OCI-LY7 (cell line): ENCODE data around the gene PIK3R1. TPM values are rescaled to one million over a fixed set of nuclear protein-coding genes. Genes with fewer than 3 reads are reported as not detected.

Source experiments
- BruUV-seq: library from RNA; stranded (reverse); fragments of 400-500 nt; replicated peaks from 2 replicates; lab custom pipeline; 2021; lab: Mats Ljungman, UMichigan
- CTCF ChIA-PET: fragments of 300-600 bp; sonication (Branson Sonifier 250); formaldehyde crosslinking; loops from one replicate; lab custom pipeline; 2022; ENCODE audit warnings: antibody characterized with exemption; ENCODE audit not compliant: unreplicated experiment; lab: Charles Lee
- POLR2A ChIA-PET: fragments of 300-600 bp; sonication (Branson Sonifier 250); formaldehyde crosslinking; loops from one replicate; lab custom pipeline; 2022; ENCODE audit warnings: antibody characterized with exemption; lab: Charles Lee
- DNase-seq: peaks from one replicate; pipeline ENCODE4 v3.0.0-alpha.2; 2015; ENCODE audit warnings: low spot score
- H2AFZ ChIP-seq: fragments of 200-600 bp; sonication (generic), shearing (Covaris generic); 2 replicates; pipeline ENCODE4 v1.6.1; 2014; ENCODE audit warnings: mild to moderate bottlenecking, antibody characterized with exemption, low read length, moderate library complexity
- H3K27ac ChIP-seq: fragments of 200-600 bp; sonication (generic); 2 replicates; pipeline ENCODE4 v1.5.1; 2014; ENCODE audit warnings: mixed run types, low read depth, mild to moderate bottlenecking, moderate library complexity, low read length, inconsistent platforms; ENCODE audit not compliant: poor library complexity, severe bottlenecking
- H3K36me3 ChIP-seq: fragments of 200-600 bp; sonication (generic); 2 replicates; pipeline ENCODE4 v1.6.1; 2014; ENCODE audit warnings: mild to moderate bottlenecking, antibody characterized with exemption, low read length, moderate library complexity, mixed read lengths; ENCODE audit not compliant: insufficient read depth
- H3K4me1 ChIP-seq: fragments of 200-600 bp; sonication (generic); 2 replicates; pipeline ENCODE4 v1.5.1; 2014; ENCODE audit warnings: mild to moderate bottlenecking, low read length; ENCODE audit not compliant: insufficient read depth, poor library complexity, severe bottlenecking
- H3K4me2 ChIP-seq: fragments of 200-600 bp; sonication (generic); 2 replicates; pipeline ENCODE4 v1.6.1; 2014; ENCODE audit warnings: mild to moderate bottlenecking, low read length
- H3K4me3 ChIP-seq: fragments of 200-600 bp; sonication (generic); 2 replicates; pipeline ENCODE4 v1.5.1; 2014; ENCODE audit warnings: mild to moderate bottlenecking, low read depth, low read length; ENCODE audit not compliant: poor library complexity, severe bottlenecking
- H3K79me2 ChIP-seq: fragments of 200-600 bp; sonication (generic); 2 replicates; pipeline ENCODE4 v1.6.1; 2016; ENCODE audit warnings: low read depth, mild to moderate bottlenecking, low read length, moderate library complexity, mixed read lengths; ENCODE audit not compliant: insufficient read depth
- H3K9me2 ChIP-seq: fragments of 200-600 bp; sonication (generic); 2 replicates; pipeline ENCODE4 v1.6.1; 2016; ENCODE audit warnings: mild to moderate bottlenecking, low read length, mixed read lengths; ENCODE audit not compliant: insufficient read depth
- H3K9me3 ChIP-seq: fragments of 200-600 bp; sonication (generic); 2 replicates; pipeline ENCODE4 v1.6.1; 2014; ENCODE audit warnings: mild to moderate bottlenecking, mixed run types, low read length, mixed read lengths
- H4K20me1 ChIP-seq: fragments of 200-600 bp; sonication (generic); 2 replicates; pipeline ENCODE4 v1.6.1; 2014; ENCODE audit warnings: mild to moderate bottlenecking, antibody characterized with exemption, low read length, moderate library complexity, mixed read lengths; ENCODE audit not compliant: insufficient read depth
- EZH2phosphoT487 ChIP-seq: fragments of 200-600 bp; sonication (generic); IDR thresholded peaks from 2 replicates; pipeline ENCODE4 v1.6.1; 2018; ENCODE audit warnings: low read depth, borderline replicate concordance, mild to moderate bottlenecking, mixed run types, antibody characterized with exemption, low read length, moderate library complexity, mixed read lengths
- intact Hi-C: fragments of 100-400 bp; cut with micrococcal nuclease; formaldehyde crosslinking; loops from one replicate; pipeline ENCODE4 v1.10.0; 2022; ENCODE audit not compliant: unreplicated experiment
- total RNA-seq, 2 experiments: library from RNA; depleted of rRNA in 1 of 2; stranded (reverse); fragments of >200 nt in 1 of 2; shearing (Covaris generic) in 1 of 2; gene quantifications; 2 replicates each; pipeline ENCODE4 v1.2.3, GENCODE V29; 2014 to 2022
- TF ChIP-seq, protein P1 (sequence below): fragments of 200-600 bp; sonication (generic); conservative IDR thresholded peaks from 2 replicates; pipeline ENCODE4 v1.5.1; 2014; ENCODE audit warnings: mild to moderate bottlenecking, antibody characterized with exemption, low read length, moderate library complexity, mixed read lengths

PIK3R1 gene
- total RNA-seq, 2 experiments from 2014 or later: 15.8 to 43.4 TPM

DNA sequence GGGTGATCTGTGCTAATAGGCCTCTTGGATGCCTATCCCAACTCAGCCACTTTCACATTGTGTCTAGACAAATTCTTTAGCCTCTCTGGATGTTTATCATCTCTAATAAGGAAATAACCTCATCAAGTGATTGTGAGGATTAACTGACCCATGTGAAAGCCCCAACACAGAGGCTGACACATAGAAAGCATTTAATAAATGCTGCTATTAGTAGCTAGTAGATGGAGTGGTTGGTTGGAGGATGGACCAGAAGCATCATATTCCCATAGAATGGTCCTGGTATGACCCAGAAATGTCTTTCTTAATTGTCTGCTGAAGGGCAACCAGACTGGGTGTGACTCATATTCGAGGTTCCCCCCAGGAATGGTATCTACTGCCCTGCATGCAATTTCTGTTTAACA is 124.4 kb downstream of the PIK3R1 start:
- DNase-seq: no peak
- H2AFZ ChIP-seq: no peak overlapping the region
- intact Hi-C loops: no loop called here
- no peaks in the 10 kb centered on the region for H3K36me3 ChIP-seq
- no TSS peak for BruUV-seq
- H3K9me3 ChIP-seq: no peaks in the 10 kb centered on the region
- TF ChIP-seq EZH2phosphoT487: no peak
- TF ChIP-seq, protein P1, sequence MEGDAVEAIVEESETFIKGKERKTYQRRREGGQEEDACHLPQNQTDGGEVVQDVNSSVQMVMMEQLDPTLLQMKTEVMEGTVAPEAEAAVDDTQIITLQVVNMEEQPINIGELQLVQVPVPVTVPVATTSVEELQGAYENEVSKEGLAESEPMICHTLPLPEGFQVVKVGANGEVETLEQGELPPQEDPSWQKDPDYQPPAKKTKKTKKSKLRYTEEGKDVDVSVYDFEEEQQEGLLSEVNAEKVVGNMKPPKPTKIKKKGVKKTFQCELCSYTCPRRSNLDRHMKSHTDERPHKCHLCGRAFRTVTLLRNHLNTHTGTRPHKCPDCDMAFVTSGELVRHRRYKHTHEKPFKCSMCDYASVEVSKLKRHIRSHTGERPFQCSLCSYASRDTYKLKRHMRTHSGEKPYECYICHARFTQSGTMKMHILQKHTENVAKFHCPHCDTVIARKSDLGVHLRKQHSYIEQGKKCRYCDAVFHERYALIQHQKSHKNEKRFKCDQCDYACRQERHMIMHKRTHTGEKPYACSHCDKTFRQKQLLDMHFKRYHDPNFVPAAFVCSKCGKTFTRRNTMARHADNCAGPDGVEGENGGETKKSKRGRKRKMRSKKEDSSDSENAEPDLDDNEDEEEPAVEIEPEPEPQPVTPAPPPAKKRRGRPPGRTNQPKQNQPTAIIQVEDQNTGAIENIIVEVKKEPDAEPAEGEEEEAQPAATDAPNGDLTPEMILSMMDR: no peak
- ChIA-PET POLR2A (interaction anchor here (0.6 kb wide), 1 partner anchor 131 kb away, joined by 3 read pairs; no protein-coding TSS in a partner anchor), CTCF (no interaction called here)
- no peak overlapping the region for H3K27ac ChIP-seq
- no peaks in the 10 kb centered on the region for H4K20me1 ChIP-seq
- no peak overlapping the region for H3K4me3 ChIP-seq
- H3K9me2 ChIP-seq: no peaks in the 10 kb centered on the region
- no peaks in the 10 kb centered on the region for H3K79me2 ChIP-seq
- no peak overlapping the region for H3K4me2 ChIP-seq
- H3K4me1 ChIP-seq: no peaks in the 10 kb centered on the region

DNA sequence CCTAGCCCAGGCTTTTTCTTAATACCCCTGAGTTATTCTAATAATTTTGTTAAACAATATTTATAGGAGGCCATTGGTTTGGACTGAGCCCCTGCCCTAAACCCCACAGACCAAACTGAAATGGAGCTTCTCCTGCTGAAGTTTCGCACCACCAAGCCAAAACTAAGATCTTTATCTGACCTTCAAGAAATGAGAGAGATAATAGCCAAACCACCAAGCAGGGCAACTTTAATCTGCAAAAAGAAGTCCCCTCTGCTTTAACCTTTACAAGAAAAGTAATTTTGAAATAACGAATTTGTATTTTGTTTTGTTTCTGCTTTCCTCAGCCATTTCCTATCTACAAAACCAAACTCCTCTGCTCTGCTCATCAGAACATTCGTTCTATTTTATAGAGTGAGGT is 125.5 kb downstream of the PIK3R1 start:
- ChIA-PET CTCF (no interaction called here), POLR2A (no interaction called here)
- no peak for DNase-seq
- intact Hi-C loops: no loop called here
- Histone ChIP-seq H3K27ac (no peak overlapping the region), H2AFZ (no peak overlapping the region), H3K9me2 (no peaks in the 10 kb centered on the region), H3K4me3 (no peak overlapping the region), H4K20me1 (no peaks in the 10 kb centered on the region), H3K79me2 (no peaks in the 10 kb centered on the region), H3K4me2 (no peak overlapping the region), H3K4me1 (no peaks in the 10 kb centered on the region), H3K36me3 (no peaks in the 10 kb centered on the region), H3K9me3 (no peaks in the 10 kb centered on the region)
- TF ChIP-seq, protein P1: no peak
- TF ChIP-seq EZH2phosphoT487: no peak
- BruUV-seq: no TSS peak

DNA sequence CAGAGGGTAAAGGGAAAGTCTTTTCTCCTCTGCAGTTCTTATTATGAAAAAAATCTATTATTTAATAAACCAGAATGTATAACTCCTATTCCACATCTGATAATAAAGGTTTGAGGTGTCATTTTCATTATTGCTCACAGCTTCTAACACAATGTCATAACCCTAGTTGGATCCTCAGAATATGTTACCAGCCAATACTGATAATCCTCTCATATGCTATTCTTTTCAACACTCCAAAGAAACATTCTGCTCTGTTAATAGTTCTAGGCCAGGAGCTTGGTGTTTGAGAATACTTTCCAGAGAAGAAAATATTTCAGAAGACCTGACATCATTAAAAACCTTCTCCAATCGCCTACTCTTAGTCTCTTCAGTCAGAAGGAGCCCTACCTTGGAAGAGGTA is 127.1 kb downstream of the PIK3R1 start:
- Histone ChIP-seq H3K4me2 (no peak overlapping the region), H3K9me3 (no peaks in the 10 kb centered on the region), H3K4me1 (no peaks in the 10 kb centered on the region), H3K79me2 (no peaks in the 10 kb centered on the region), H3K9me2 (no peaks in the 10 kb centered on the region), H3K4me3 (no peak overlapping the region), H2AFZ (no peak overlapping the region), H4K20me1 (no peaks in the 10 kb centered on the region), H3K36me3 (no peaks in the 10 kb centered on the region), H3K27ac (no peak overlapping the region)
- TF ChIP-seq EZH2phosphoT487: no peak
- TF ChIP-seq, protein P1: no peak
- ChIA-PET POLR2A (no interaction called here), CTCF (no interaction called here)
- intact Hi-C loops: no loop called here
- DNase-seq: no peak
- BruUV-seq: no TSS peak
